Panc1 (cell line): ENCODE data around the gene KDM1A. TPM values are rescaled to one million over a fixed set of nuclear protein-coding genes. Genes with fewer than 3 reads are reported as not detected.
A peak's percentile ranks its signal among the peaks of the same experiment; 100 is the strongest.

Experiments used
- ATAC-seq: fragments of 200-7000 bp; cut with Tn5 transposase; 2 replicates; pipeline ENCODE4 v1.9.1; 2020; ENCODE audit warnings: mild to moderate bottlenecking, moderate library complexity
- BruUV-seq: library from RNA; stranded (reverse); fragments of 400-500 nt; replicated peaks from 2 replicates; lab custom pipeline; 2021; lab: Mats Ljungman, UMichigan
- CTCF ChIA-PET: fragments of 300-600 bp; sonication (Branson Sonifier 250); formaldehyde crosslinking; loops from one replicate; lab custom pipeline; 2022; ENCODE audit warnings: antibody characterized with exemption; lab: Charles Lee
- POLR2A ChIA-PET: fragments of 300-600 bp; sonication (Branson Sonifier 250); formaldehyde crosslinking; loops from one replicate; lab custom pipeline; 2022; ENCODE audit warnings: antibody characterized with exemption; lab: Charles Lee
- DNase-seq: peaks from one replicate; pipeline ENCODE4 v3.0.0-alpha.2; 2010; ENCODE audit warnings: low read depth, low spot score
- H3K27ac ChIP-seq: 2 replicates; pipeline ENCODE4 v1.5.1; 2011; ENCODE audit warnings: mild to moderate bottlenecking, low read length, inconsistent platforms
- H3K27me3 ChIP-seq: fragments of 200-500 bp; sonication (Bioruptor generic); 2 replicates; pipeline ENCODE4 v1.6.0; 2014; ENCODE audit warnings: low read length, inconsistent platforms; ENCODE audit not compliant: control insufficient read depth, insufficient read depth
- H3K36me3 ChIP-seq: fragments of 200-500 bp; sonication (Bioruptor generic); 2 replicates; pipeline ENCODE4 v1.5.1; 2014; ENCODE audit warnings: inconsistent platforms, mild to moderate bottlenecking, low read length, moderate library complexity; ENCODE audit not compliant: control insufficient read depth, insufficient read depth
- H3K4me1 ChIP-seq: 2 replicates; pipeline ENCODE4 v1.5.1; 2011; ENCODE audit warnings: inconsistent platforms, mild to moderate bottlenecking, low read length, moderate library complexity; ENCODE audit not compliant: control insufficient read depth, insufficient read depth
- H3K4me3 ChIP-seq, 2 experiments: 2 replicates each; pipeline ENCODE4 v1.5.1; 2011 to 2012; ENCODE audit warnings: low read depth in 2 of 2, low read length in 2 of 2, mild to moderate bottlenecking in 2 of 2, inconsistent platforms in 1 of 2, moderate library complexity in 1 of 2
- H3K9me3 ChIP-seq: fragments of 200-500 bp; sonication (Bioruptor generic); 2 replicates; pipeline ENCODE4 v1.5.1; 2014; ENCODE audit warnings: low read depth, mild to moderate bottlenecking, inconsistent platforms, low read length, moderate library complexity; ENCODE audit not compliant: control insufficient read depth, insufficient read depth
- POLR2AphosphoS5 ChIP-seq: IDR thresholded peaks from 2 replicates; pipeline ENCODE4 v1.6.1; 2012; ENCODE audit warnings: mild to moderate bottlenecking, low read depth, low read length, moderate library complexity
- SIN3A ChIP-seq: IDR thresholded peaks from 2 replicates; pipeline ENCODE4 v1.6.1; 2012; ENCODE audit warnings: low read depth, mild to moderate bottlenecking, low read length, moderate library complexity, borderline replicate concordance; ENCODE audit not compliant: insufficient read depth
- TCF7L2 ChIP-seq: IDR thresholded peaks from 2 replicates; pipeline ENCODE4 v1.6.1; 2011; ENCODE audit warnings: mild to moderate bottlenecking, low read depth, low read length, inconsistent platforms
- in situ Hi-C: cut with HindIII; loops from 2 replicates; pipeline ENCODE4 v1.10.0; 2016; ENCODE audit warnings: low sequenced_read_pairs, low pct_unique_long_range_greater_than_20kb
- intact Hi-C: fragments of 100-400 bp; cut with micrococcal nuclease; formaldehyde crosslinking; loops from one replicate; pipeline ENCODE4 v1.10.0; 2022; ENCODE audit not compliant: unreplicated experiment
- total RNA-seq: library from RNA; stranded (reverse); gene quantifications from one replicate; pipeline ENCODE4 v1.2.1, GENCODE V29; 2021; ENCODE audit not compliant: unreplicated experiment
- TF ChIP-seq, protein P1 (sequence below), 2 experiments: IDR thresholded peaks; 2 replicates each; pipeline ENCODE4 v1.6.1; 2011 to 2012; ENCODE audit warnings: low read depth in 2 of 2, control low read depth in 1 of 2, low read length in 1 of 2, mild to moderate bottlenecking in 1 of 2, moderate library complexity in 1 of 2; ENCODE audit not compliant: insufficient read depth in 1 of 2
- TF ChIP-seq, protein P2 (sequence below): fragments of 450-650 bp; IDR thresholded peaks from 2 replicates; pipeline ENCODE4 v1.5.1; 2017; ENCODE audit warnings: mild to moderate bottlenecking

The KDM1A gene
- total RNA-seq, 1 experiment from 2014 or later, result 120 TPM

DNA sequence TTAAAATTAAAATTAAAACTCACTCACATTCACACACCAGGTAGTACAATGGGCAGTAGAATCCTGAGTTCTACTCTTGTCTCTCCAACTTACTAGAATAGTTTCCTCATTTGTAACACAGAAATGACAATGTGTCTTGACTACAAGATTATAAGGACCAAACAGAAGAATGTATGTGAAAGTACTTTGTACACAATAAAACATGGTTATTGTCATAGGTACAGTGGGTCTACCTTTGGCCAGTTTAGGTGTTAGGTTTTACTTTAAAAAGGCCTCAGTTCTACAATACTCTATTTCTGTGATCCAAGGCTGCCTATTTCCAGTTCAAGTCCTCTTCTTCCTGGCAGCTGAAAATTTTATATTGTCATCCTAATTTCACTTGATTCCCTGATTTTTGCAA, 99.1 kb downstream of the KDM1A start:
- ChIA-PET CTCF (interaction anchor here (0.6 kb wide), 1 partner anchor 21 kb away, joined by 8 read pairs; no protein-coding TSS in a partner anchor), POLR2A (no interaction called here)
- TF ChIP-seq, protein P1, sequence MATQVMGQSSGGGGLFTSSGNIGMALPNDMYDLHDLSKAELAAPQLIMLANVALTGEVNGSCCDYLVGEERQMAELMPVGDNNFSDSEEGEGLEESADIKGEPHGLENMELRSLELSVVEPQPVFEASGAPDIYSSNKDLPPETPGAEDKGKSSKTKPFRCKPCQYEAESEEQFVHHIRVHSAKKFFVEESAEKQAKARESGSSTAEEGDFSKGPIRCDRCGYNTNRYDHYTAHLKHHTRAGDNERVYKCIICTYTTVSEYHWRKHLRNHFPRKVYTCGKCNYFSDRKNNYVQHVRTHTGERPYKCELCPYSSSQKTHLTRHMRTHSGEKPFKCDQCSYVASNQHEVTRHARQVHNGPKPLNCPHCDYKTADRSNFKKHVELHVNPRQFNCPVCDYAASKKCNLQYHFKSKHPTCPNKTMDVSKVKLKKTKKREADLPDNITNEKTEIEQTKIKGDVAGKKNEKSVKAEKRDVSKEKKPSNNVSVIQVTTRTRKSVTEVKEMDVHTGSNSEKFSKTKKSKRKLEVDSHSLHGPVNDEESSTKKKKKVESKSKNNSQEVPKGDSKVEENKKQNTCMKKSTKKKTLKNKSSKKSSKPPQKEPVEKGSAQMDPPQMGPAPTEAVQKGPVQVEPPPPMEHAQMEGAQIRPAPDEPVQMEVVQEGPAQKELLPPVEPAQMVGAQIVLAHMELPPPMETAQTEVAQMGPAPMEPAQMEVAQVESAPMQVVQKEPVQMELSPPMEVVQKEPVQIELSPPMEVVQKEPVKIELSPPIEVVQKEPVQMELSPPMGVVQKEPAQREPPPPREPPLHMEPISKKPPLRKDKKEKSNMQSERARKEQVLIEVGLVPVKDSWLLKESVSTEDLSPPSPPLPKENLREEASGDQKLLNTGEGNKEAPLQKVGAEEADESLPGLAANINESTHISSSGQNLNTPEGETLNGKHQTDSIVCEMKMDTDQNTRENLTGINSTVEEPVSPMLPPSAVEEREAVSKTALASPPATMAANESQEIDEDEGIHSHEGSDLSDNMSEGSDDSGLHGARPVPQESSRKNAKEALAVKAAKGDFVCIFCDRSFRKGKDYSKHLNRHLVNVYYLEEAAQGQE (IDR thresholded peaks at IDR 0.05; ENCODE audit: insufficient read depth in 1 of 2, low read depth in 2 of 2, low read length in 1 of 2), result no peak
- TF ChIP-seq POLR2AphosphoS5, result no peak
- no peak for TF ChIP-seq TCF7L2
- no peak for TF ChIP-seq SIN3A
- TF ChIP-seq, protein P2, sequence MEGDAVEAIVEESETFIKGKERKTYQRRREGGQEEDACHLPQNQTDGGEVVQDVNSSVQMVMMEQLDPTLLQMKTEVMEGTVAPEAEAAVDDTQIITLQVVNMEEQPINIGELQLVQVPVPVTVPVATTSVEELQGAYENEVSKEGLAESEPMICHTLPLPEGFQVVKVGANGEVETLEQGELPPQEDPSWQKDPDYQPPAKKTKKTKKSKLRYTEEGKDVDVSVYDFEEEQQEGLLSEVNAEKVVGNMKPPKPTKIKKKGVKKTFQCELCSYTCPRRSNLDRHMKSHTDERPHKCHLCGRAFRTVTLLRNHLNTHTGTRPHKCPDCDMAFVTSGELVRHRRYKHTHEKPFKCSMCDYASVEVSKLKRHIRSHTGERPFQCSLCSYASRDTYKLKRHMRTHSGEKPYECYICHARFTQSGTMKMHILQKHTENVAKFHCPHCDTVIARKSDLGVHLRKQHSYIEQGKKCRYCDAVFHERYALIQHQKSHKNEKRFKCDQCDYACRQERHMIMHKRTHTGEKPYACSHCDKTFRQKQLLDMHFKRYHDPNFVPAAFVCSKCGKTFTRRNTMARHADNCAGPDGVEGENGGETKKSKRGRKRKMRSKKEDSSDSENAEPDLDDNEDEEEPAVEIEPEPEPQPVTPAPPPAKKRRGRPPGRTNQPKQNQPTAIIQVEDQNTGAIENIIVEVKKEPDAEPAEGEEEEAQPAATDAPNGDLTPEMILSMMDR, result no peak
- Histone ChIP-seq H3K4me3 (no peak overlapping the region), H3K36me3 (no peaks in the 10 kb centered on the region), H3K27ac (peak overlapping the region; percentile 76), H3K4me1 (peaks cover 33% of the 10 kb centered on the region), H3K27me3 (no peaks in the 10 kb centered on the region), H3K9me3 (no peaks in the 10 kb centered on the region)
- intact Hi-C loops, result no loop called here
- in situ Hi-C loops, result no loop called here
- no TSS peak for BruUV-seq
- no peak for DNase-seq
- ATAC-seq, result no peak

DNA sequence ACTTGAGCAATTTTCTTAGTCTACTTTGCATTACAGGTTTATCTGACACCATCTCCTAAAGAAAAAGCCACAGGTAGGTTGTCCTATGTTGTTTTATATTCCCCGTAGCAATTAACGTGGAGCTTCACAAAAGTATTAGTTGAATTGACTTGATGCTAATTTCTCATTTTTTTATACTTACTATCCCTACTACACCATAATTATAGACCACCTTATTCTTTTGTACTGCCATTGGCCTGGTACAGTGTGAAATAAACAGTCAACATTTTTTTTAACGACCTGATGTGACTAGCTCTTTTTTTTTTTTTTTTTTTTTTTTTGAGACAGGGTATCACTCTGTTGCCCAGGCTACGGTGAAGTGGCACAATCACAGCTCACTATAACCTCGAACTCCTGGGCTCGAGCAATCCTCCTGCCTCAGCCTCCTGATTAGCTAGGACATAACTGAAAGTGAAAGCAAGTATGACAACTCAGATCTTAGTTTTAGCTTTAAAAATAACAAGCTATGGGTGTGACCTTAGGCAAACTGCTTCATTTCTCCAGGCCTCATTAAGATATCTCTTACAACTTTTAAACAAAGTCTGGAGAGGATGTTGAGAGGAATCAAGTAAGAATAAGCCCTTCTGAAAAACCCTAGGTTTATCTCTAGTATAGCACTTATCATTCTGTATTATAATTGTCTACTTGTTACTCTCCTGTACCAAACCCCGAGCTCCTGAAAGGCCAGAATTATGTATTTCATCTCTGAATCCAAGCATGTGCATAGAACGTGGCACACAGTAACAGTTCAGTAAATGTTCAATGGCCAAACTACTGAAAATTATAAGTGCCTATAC, 99.9 kb downstream of the KDM1A start:
- CTCF ChIA-PET, result interaction anchor here (0.6 kb wide), 2 partner anchors 21 to 60 kb away, joined by 3 to 8 read pairs; no protein-coding TSS in a partner anchor
- Histone ChIP-seq H3K9me3 (no peaks in the 10 kb centered on the region), H3K4me3 (peak overlapping the region; percentile 28 to 49), H3K27me3 (no peaks in the 10 kb centered on the region), H3K4me1 (peaks cover 33% of the 10 kb centered on the region), H3K27ac (peak overlapping the region; percentile 76), H3K36me3 (no peaks in the 10 kb centered on the region)
- in situ Hi-C loops, result no loop called here
- POLR2A ChIA-PET, result no interaction called here
- intact Hi-C loops, result no loop called here
- peak; percentile 39; the same call in 1 of the 2 replicates for ATAC-seq
- BruUV-seq, result no TSS peak
- TF ChIP-seq SIN3A (no peak), TCF7L2 (no peak)
- TF ChIP-seq, protein P2, result no peak
- TF ChIP-seq, protein P1 (IDR thresholded peaks at IDR 0.05; ENCODE audit: insufficient read depth in 1 of 2, low read depth in 2 of 2, low read length in 1 of 2), result no peak
- no peak for DNase-seq
